ENCODE measurements around the gene PPARA. TPM values are rescaled to one million over a fixed set of nuclear protein-coding genes. Genes with fewer than 3 reads are reported as not detected.

The PPARA gene
- total and polyA plus RNA-seq, 2 experiments from 2014 or later = 4.7 to 12.6 TPM

GRCh38 chr22:46106279-46107022, 43.9 kb upstream of the PPARA start:
- no peaks in the 10 kb centered on the region for H3K36me3 ChIP-seq (ENCODE audit: insufficient read depth)
- no peaks in the 10 kb centered on the region for H3K9me2 ChIP-seq (ENCODE audit: insufficient read depth)
- Mint-ChIP-seq H3K4me3 (no peak overlapping the region), H3K36me3 (ENCODE audit: low read depth) (no peaks in the 10 kb centered on the region), H3K27ac (no peak overlapping the region), H3K4me1 (peaks cover 3% of the 10 kb centered on the region), H3K9me3 (no peaks in the 10 kb centered on the region), H3K27me3 (ENCODE audit: insufficient read depth, low read depth, poor library complexity) (peaks cover 4% of the 10 kb centered on the region)
- no peak overlapping the region for H3K27ac ChIP-seq (ENCODE audit: low read depth)
- H4K20me1 ChIP-seq (replicated peaks; ENCODE audit: insufficient read depth) = no peaks in the 10 kb centered on the region
- H3K27me3 ChIP-seq (ENCODE audit: insufficient read depth) = no peaks in the 10 kb centered on the region
- no peaks in the 10 kb centered on the region for H3K4me1 ChIP-seq (ENCODE audit: insufficient read depth)
- H3K79me2 ChIP-seq (replicated peaks; ENCODE audit: insufficient read depth) = no peaks in the 10 kb centered on the region
- ATAC-seq (no peak), DNase-seq (ENCODE audit: low spot score) (no peak)
- TF ChIP-seq ZNF114 (CRISPR knock-in tag; IDR thresholded peaks at IDR 0.05) (no peak), NANOG (IDR thresholded peaks at IDR 0.05; ENCODE audit: borderline replicate concordance) (no peak), CREB1 (CRISPR knock-in tag; IDR thresholded peaks at IDR 0.05; ENCODE audit: low read depth) (no peak), ZNF331 (CRISPR knock-in tag; IDR thresholded peaks at IDR 0.05; ENCODE audit: low read depth) (no peak), POLR2AphosphoS5 (IDR thresholded peaks at IDR 0.05; ENCODE audit: low read depth) (no peak), STAT1 (IDR thresholded peaks at IDR 0.05; ENCODE audit: unreplicated experiment) (no peak), EZH2phosphoT487 (IDR thresholded peaks at IDR 0.05; ENCODE audit: unreplicated experiment) (no peak)
- TF ChIP-seq, protein P1, sequence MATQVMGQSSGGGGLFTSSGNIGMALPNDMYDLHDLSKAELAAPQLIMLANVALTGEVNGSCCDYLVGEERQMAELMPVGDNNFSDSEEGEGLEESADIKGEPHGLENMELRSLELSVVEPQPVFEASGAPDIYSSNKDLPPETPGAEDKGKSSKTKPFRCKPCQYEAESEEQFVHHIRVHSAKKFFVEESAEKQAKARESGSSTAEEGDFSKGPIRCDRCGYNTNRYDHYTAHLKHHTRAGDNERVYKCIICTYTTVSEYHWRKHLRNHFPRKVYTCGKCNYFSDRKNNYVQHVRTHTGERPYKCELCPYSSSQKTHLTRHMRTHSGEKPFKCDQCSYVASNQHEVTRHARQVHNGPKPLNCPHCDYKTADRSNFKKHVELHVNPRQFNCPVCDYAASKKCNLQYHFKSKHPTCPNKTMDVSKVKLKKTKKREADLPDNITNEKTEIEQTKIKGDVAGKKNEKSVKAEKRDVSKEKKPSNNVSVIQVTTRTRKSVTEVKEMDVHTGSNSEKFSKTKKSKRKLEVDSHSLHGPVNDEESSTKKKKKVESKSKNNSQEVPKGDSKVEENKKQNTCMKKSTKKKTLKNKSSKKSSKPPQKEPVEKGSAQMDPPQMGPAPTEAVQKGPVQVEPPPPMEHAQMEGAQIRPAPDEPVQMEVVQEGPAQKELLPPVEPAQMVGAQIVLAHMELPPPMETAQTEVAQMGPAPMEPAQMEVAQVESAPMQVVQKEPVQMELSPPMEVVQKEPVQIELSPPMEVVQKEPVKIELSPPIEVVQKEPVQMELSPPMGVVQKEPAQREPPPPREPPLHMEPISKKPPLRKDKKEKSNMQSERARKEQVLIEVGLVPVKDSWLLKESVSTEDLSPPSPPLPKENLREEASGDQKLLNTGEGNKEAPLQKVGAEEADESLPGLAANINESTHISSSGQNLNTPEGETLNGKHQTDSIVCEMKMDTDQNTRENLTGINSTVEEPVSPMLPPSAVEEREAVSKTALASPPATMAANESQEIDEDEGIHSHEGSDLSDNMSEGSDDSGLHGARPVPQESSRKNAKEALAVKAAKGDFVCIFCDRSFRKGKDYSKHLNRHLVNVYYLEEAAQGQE (IDR thresholded peaks at IDR 0.05; ENCODE audit: unreplicated experiment) = no peak
- TF ChIP-seq, protein P2, sequence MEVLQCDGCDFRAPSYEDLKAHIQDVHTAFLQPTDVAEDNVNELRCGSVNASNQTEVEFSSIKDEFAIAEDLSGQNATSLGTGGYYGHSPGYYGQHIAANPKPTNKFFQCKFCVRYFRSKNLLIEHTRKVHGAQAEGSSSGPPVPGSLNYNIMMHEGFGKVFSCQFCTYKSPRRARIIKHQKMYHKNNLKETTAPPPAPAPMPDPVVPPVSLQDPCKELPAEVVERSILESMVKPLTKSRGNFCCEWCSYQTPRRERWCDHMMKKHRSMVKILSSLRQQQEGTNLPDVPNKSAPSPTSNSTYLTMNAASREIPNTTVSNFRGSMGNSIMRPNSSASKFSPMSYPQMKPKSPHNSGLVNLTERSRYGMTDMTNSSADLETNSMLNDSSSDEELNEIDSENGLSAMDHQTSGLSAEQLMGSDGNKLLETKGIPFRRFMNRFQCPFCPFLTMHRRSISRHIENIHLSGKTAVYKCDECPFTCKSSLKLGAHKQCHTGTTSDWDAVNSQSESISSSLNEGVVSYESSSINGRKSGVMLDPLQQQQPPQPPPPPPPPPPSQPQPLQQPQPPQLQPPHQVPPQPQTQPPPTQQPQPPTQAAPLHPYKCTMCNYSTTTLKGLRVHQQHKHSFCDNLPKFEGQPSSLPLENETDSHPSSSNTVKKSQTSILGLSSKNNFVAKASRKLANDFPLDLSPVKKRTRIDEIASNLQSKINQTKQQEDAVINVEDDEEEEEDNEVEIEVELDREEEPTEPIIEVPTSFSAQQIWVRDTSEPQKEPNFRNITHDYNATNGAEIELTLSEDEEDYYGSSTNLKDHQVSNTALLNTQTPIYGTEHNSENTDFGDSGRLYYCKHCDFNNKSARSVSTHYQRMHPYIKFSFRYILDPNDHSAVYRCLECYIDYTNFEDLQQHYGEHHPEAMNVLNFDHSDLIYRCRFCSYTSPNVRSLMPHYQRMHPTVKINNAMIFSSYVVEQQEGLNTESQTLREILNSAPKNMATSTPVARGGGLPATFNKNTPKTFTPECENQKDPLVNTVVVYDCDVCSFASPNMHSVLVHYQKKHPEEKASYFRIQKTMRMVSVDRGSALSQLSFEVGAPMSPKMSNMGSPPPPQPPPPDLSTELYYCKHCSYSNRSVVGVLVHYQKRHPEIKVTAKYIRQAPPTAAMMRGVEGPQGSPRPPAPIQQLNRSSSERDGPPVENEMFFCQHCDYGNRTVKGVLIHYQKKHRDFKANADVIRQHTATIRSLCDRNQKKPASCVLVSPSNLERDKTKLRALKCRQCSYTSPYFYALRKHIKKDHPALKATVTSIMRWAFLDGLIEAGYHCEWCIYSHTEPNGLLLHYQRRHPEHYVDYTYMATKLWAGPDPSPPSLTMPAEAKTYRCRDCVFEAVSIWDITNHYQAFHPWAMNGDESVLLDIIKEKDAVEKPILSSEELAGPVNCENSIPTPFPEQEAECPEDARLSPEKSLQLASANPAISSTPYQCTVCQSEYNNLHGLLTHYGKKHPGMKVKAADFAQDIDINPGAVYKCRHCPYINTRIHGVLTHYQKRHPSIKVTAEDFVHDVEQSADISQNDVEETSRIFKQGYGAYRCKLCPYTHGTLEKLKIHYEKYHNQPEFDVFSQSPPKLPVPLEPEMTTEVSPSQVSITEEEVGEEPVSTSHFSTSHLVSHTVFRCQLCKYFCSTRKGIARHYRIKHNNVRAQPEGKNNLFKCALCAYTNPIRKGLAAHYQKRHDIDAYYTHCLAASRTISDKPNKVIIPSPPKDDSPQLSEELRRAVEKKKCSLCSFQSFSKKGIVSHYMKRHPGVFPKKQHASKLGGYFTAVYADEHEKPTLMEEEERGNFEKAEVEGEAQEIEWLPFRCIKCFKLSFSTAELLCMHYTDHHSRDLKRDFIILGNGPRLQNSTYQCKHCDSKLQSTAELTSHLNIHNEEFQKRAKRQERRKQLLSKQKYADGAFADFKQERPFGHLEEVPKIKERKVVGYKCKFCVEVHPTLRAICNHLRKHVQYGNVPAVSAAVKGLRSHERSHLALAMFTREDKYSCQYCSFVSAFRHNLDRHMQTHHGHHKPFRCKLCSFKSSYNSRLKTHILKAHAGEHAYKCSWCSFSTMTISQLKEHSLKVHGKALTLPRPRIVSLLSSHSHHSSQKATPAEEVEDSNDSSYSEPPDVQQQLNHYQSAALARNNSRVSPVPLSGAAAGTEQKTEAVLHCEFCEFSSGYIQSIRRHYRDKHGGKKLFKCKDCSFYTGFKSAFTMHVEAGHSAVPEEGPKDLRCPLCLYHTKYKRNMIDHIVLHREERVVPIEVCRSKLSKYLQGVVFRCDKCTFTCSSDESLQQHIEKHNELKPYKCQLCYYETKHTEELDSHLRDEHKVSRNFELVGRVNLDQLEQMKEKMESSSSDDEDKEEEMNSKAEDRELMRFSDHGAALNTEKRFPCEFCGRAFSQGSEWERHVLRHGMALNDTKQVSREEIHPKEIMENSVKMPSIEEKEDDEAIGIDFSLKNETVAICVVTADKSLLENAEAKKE (CRISPR knock-in tag; IDR thresholded peaks at IDR 0.05) = no peak
- TF ChIP-seq, protein P3, sequence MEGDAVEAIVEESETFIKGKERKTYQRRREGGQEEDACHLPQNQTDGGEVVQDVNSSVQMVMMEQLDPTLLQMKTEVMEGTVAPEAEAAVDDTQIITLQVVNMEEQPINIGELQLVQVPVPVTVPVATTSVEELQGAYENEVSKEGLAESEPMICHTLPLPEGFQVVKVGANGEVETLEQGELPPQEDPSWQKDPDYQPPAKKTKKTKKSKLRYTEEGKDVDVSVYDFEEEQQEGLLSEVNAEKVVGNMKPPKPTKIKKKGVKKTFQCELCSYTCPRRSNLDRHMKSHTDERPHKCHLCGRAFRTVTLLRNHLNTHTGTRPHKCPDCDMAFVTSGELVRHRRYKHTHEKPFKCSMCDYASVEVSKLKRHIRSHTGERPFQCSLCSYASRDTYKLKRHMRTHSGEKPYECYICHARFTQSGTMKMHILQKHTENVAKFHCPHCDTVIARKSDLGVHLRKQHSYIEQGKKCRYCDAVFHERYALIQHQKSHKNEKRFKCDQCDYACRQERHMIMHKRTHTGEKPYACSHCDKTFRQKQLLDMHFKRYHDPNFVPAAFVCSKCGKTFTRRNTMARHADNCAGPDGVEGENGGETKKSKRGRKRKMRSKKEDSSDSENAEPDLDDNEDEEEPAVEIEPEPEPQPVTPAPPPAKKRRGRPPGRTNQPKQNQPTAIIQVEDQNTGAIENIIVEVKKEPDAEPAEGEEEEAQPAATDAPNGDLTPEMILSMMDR (conservative IDR thresholded peaks at IDR 0.05; ENCODE audit: low read depth in 2 of 2) = no peak
- TF ChIP-seq, protein P4, sequence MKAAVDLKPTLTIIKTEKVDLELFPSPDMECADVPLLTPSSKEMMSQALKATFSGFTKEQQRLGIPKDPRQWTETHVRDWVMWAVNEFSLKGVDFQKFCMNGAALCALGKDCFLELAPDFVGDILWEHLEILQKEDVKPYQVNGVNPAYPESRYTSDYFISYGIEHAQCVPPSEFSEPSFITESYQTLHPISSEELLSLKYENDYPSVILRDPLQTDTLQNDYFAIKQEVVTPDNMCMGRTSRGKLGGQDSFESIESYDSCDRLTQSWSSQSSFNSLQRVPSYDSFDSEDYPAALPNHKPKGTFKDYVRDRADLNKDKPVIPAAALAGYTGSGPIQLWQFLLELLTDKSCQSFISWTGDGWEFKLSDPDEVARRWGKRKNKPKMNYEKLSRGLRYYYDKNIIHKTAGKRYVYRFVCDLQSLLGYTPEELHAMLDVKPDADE (IDR thresholded peaks at IDR 0.05) = no peak
- no peak overlapping the region for H2AFZ ChIP-seq
- H3K4me2 ChIP-seq = no peak overlapping the region
- H3K4me3 ChIP-seq = no peak overlapping the region
- H3F3A ChIP-seq (replicated peaks; ENCODE audit: low read depth) = no peaks in the 10 kb centered on the region

All from GM23338 (cell line).